ENCODE data around the gene SCAMP3.
"Not testable (repeated sequence)": the region's sequence is repeated elsewhere in the genome, so short reads cannot be mapped to it uniquely, and the experiment has no call there.

Gene SCAMP3

GRCh38 chr1:155226910-155227260, 35.3 kb downstream of the SCAMP3 start:
- DNase-seq: no peak

GRCh38 chr1:155226188-155226909, 35.8 kb downstream of the SCAMP3 start:
- DNase-seq: peak; percentile 88

- DNase-seq: not testable (repeated sequence)
Observed at GRCh38 chr1:155225404-155225759, 36.8 kb downstream of the SCAMP3 start.

- DNase-seq: no peak
Observed at GRCh38 chr1:155223047-155223446, 39.1 kb downstream of the SCAMP3 start.

- DNase-seq: not testable (repeated sequence)
Observed at GRCh38 chr1:155220211-155220965, 41.8 kb downstream of the SCAMP3 start.

GRCh38 chr1:155219592-155220031, 42.5 kb downstream of the SCAMP3 start:
- peak; percentile 68 for DNase-seq

GRCh38 chr1:155218854-155219591, 43.1 kb downstream of the SCAMP3 start:
- DNase-seq: peak; percentile 25

GRCh38 chr1:155214702-155215101, 47.5 kb downstream of the SCAMP3 start:
- DNase-seq: not testable (repeated sequence)

- DNase-seq: not testable (repeated sequence)
Observed at GRCh38 chr1:155212051-155212440, 50.1 kb downstream of the SCAMP3 start.

- DNase-seq: not testable (repeated sequence)
Observed at GRCh38 chr1:155211381-155212050, 50.6 kb downstream of the SCAMP3 start.

GRCh38 chr1:155210314-155211104, 51.7 kb downstream of the SCAMP3 start:
- DNase-seq: peak; percentile 32

- DNase-seq: no peak
Observed at GRCh38 chr1:155209312-155209721, 52.8 kb downstream of the SCAMP3 start.

- DNase-seq: peak; percentile 58
Observed at GRCh38 chr1:155208541-155209311, 53.4 kb downstream of the SCAMP3 start, which contains the start of gene MTX1. Gene MTX1, plus strand, starts transcription at chr1:155208695. Its CDS starts 110 bp downstream, at chr1:155208805.

GRCh38 chr1:155207806-155208540, 54.2 kb downstream of the SCAMP3 start, which contains the start of gene THBS3:
Gene THBS3, minus strand, starts transcription at chr1:155207897. Its CDS starts 21 bp downstream, at chr1:155207876.
- no peak for DNase-seq

GRCh38 chr1:155206891-155207805, 55.0 kb downstream of the SCAMP3 start:
- DNase-seq: peak; percentile 39

All from GF-D8 (cell line).